Ammon's horn (tissue), 1 donor: ENCODE data around the gene AEBP1.

Experiments
- DNase-seq: peaks from one replicate; pipeline ENCODE4 v3.0.0-alpha.2; 2016; ENCODE audit warnings: low spot score

AEBP1 gene

DNA sequence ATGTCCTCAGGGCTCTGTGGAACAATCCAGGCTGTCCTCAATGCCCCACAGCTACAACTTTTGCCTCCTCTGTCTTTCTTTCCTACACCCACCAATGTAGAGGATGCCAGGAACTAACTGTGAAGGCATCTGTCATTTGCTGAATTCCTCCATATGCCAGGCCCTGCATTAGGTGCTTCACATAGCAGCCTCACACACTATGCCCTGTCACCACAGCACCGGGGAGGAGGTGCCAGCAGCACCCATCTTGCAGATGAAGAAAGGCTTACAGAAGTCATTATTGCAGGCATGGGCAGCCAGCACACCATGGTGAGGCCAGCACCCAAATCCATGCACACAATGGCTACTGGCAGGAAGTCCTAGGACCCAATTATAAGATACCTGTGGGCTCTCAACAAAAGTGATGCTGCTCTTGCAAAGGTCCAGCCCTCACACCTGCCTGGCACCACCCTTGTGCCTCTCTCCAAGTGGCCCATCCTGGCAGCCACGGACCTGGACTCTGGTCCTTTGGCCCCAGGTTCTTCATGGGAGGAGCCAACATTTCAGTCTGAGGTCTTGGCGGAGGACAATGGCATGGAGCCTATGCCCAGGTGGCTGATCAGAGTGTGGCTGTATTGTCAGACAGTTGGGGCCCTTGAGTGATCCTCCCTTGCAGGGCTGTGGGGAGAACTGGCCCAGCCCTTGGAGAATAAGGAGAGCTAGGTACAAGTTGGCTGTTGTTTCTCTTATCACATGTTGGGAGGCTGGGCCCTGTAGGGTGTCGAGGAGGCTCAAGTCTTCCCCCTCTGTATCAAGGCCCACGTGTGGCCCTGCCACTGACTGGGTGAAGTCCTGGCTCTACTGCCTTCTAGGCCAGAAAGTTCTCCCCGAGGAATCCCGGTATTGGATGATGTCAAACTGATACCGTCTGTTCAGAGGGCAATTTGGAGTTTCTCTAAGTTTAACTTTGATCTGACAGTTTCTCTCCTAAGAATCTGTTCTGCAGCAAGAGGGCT is 51.3 kb downstream of the AEBP1 start:
- peak; percentile 68 for DNase-seq

DNA sequence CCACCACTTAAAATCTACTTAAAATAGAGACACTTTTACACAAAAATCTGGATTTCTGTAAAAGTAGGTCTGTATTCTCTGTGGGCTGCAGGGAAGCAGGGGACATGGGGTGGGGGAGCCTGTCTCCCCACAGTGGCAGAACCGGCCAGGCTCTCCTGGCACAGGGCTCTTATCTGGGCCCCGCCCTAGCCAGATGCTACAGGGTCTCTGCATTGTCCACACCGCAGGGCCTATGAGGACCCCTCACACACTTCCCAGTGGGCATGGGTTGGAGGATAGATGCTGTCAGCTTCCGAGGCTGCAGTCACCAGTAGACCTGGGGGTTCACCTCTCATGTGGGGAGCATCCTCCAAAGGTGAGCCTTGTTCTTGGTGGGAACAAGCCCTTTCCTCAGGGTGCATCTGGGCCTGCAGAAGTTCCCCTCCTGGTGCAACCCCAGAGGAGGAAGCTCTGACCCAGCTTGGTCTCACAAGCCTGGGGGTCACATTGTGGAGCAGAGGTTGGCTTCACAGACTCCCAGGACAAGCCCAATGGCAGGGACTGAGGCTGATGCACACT is 52.4 kb downstream of the AEBP1 start:
- DNase-seq, result no peak

DNA sequence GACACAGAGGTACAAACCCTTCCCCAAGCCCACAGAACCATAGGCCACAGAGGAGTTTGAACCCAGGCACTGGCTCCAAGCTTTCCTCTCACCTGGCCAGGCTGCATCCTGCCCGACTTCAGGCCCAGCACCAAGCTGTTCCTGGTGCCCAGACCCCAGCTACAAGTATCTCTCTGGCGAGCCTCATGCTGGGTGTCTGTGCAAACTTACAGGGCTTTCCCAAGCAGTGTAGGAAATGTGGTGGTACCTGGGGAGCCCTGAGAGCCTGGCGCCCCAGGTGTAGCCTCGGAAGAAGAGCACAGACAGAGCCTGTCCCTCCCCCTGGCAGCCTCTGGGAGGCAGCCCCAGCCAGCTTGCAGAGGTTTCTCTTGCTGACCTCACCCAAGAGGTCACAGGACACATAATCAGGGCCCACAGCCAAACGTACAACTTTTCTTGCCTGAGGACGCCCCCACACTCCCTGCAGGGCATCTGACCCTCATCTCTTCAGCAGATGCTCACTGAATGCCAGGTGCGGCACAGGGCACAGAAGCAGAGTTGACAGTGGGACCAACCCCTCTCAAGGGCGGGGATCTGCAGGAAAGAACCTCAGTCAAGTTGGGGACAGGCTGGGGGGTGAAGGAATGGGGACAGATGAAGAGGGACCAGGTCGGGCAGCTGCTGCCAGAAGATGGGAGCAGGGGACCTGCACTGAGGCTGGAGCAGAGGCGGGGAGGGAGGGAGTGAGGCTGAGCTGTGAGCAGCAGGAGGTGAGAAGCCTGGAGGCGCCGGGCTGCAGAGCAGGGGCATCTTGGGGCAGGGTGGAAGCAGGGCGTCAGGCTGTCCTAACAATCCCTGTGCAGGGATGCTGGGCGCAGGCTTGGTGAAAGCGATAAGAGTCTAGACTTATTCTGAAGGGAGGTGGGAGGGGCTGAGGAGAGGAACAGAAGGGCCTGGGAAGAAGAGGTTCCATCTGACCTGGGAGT is 53.3 kb downstream of the AEBP1 start:
- no peak for DNase-seq

DNA sequence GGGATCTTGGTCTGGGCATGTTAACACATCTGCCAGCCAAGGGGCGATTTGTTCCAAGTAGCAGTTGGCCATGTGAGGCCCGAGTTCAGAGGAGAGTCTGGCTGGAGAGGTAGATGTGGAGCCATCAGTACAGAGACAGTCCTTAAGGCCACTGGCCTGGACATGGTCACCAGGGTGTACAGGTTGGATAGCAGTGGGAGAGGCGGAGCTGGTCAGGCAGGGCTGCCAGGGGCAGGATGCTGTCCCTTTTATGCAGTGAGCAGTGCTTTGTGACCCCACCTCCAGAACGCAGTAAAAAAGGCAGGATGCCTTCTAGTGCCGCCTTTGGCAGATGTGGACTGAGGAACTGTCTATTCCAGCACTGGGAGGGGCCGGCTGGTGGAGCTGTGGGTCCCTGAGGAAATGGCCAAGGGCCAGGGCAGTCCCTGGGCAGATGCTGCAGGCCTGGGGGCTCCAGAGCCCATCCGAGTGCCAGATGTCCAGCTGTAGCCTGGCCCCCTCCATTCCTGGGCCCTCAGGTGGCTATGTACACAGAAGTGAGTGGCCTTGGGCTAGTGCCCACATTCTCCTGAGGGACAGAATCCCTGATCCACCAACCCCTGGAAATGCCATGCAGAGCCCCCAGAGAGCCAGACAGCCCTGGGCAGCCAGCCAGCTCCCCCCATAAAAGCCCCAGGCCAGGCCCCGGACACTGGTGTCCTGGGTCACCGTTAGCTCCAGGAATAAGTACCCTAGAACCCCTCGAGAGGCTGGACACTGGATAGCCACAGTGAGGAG is 54.1 kb downstream of the AEBP1 start:
- no peak for DNase-seq

DNA sequence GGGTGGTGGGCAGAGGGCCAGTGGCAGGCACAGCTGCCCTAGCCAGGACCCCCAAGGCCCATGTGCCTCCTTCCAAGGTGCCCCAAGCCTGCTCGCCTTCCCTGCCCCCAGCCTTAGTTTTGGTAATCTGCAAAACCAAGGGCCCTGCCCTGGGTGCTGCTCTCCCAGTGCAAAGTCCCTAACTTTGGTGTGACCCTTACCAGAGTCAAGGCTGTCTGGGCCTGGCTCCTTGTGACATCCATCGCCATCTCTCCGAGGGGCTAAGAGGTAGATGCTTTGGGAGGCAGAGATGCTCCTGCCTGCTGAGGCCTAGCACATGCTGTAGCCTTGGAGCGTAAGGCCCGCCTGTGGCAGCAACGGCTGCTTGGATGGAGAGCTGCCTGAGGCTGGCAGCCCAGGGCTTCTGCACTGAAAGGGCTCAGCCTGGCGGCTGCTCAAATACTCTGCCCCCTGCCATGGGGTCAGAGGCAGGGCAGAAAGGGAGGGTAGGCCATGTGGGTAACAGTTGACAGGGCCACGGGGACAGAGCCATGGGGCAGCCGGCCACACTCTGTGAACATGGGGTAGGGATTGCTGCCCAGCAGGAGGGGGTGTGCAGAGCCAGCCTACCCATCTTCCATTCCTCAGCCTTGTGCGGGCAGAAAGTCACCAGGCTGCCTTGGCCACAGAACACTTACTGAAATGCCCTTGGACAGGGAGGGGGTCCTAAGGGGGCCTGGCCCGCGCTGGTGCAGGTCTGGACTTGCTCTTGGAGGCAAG is 54.9 kb downstream of the AEBP1 start:
- DNase-seq, result peak; percentile 57

DNA sequence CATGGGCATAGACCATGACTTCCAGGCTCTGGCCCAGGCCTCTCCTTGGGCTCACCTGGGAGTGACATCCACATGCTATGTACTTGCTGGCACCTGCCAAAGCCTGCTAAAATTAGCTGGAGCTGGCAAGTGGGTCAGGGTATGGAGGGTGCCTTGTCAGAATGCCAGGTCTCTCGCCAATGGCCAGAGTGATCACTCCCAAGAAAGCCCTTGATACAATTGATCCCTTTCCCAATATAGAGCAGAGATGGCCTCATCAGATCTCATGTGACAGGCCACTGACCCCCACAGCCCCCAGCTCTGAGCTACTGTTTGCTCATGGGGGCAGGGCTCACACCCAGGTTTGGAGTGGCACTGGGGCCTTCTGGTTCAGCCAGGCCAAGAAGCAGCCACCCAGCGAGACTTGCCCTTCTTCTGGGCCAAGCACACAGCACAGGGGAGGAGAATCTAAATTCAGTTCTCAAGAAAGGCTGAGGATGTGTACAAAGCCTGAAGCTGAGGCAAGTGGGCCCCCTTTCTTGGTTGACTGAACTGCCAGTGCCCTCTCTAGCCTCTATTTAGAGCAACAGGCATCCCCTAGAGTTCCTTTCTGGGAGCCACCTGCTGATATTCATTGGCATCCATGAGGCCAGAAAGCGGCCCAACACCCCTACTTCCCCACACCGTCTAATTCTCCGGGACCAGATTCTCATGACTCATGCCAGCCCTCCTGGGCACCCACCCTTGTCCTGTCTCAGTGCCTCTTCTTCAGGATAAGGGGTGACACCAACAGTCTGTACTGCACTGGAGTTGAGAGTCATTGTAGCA is 55.9 kb downstream of the AEBP1 start:
- DNase-seq, result no peak

DNA sequence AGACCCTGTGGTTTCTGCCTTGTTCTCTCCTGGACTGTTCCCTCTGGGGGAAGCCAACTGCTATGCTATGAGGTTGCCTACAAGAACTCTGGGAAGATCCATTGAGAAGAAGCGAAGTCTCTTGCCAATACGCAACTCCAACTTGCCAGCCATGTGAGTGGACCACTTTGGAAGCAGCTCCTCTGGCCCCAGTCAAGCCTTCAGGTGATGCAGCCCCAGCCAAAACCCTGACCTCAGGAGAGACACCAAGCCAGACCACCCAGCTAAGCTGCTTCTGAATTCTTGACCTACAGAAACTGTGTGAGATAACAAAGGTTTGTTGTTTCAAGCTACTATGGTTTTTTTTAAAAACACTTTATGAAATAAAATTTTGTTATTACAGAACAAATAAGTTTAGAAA is 57.2 kb downstream of the AEBP1 start:
- DNase-seq, result no peak

DNA sequence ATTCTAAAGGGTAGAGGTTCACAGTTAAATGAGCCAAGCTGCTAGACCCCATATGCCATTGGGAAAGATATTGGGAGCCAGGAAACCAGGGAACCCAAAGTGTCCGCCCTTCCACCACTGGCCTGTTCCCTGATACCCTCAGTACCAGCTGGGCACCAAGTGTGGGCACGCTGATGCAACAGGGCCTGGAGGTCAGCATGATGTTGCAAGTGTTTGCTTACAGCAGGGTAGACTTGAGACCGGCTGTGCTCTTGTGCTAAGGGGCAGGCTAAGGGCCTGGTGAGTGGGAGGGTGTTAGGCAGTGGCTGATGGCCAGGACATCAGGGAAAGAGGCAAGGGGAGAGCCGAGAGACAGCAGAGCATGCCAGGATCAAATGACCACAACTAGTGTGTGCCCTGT is 58.0 kb downstream of the AEBP1 start:
- no peak for DNase-seq

DNA sequence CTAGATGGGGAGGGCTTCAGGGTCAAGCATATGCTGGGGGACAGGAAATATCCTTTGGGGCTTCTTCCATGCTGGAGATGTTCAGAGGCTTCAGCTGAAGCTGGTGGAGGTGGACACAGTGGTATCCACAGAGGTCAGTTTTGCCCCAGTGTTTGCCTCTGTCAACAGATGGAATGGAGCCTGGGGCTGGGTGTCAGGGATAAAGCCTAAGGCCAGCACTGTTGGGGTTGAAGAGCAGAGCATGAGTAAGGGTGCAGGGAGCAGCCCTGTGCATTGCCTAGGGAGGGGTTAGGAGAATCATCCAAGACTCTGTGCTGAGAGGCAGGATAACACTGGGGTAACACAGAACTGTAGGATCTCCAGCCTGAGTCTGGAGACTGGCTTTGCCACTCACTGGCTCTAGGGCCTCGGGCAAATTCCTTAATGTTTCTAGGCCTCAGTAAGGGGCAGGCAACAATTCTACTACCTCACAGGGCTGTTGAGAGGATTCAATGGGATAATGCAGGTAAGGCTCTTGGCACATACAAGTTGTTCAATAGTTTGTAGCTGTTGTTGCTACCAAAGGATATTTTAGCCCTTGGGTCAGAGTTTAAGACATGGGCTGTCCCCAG is 58.7 kb downstream of the AEBP1 start:
- DNase-seq, result no peak

DNA sequence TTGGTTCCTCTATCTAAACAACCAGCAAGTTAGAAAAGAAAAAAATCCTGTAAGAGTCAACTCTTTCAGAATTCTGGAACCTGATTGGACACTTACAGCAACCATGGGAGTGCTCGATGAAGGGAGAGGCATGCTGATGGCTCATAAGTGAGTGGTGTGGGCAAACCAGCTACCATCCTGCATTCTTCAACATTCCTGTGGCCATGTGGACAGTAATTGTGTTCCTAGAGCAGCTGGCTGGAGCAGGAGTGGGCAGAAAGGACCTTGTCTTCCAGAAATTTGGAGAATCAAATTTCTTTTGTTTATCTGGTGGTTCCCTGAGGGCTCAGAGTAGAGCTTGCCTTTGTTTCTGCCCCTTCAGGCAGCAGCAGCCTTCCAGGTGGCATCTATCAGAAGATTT is 59.4 kb downstream of the AEBP1 start:
- no peak for DNase-seq
